Erythroblast (primary cell): ENCODE data around the gene ZNF615.

Experiments used
- GATA1 ChIP-seq: IDR thresholded peaks from 2 replicates; pipeline ENCODE4 v1.6.1; 2011; ENCODE audit warnings: low read depth, mild to moderate bottlenecking, control low read depth, low read length, moderate library complexity
- POLR2A ChIP-seq: IDR thresholded peaks from 2 replicates; pipeline ENCODE4 v1.6.1; 2011; ENCODE audit warnings: mild to moderate bottlenecking, low read length

DNA sequence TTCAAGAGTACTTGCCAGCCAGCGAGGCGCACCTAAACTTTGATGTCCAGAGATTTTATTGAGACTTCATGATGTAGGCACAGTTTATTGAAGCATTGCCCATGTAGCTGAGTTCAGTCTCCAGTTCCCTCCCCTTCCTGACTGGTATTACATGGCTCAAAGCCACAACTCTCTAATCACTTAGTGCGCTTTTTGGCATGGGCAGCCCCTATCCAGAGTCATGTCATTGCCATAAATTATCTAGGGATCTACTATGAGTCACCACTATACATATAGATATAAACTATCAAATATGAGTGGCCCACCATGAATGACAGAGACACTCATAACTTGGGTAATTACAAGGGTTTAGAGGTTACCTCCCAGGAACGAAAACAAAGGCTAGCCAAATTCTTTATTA is 12.5 kb upstream of the ZNF615 start:
- no peak for TF ChIP-seq POLR2A
- TF ChIP-seq GATA1 = no peak
